Mesenteric fat pad (tissue), 1 donor: ENCODE data around the gene SH3GL3. TPM values are rescaled to one million over a fixed set of nuclear protein-coding genes. Genes with fewer than 3 reads are reported as not detected.

Experiments
- DNase-seq: peaks from one replicate; pipeline ENCODE4 v3.0.0-alpha.2; 2020; ENCODE audit warnings: low spot score
- total RNA-seq: library from RNA; stranded (reverse); fragmentation: NEBNext Ultra II Directional; extraction: Animal tissue kit (Norgen Biotek cat#: 25700); gene quantifications from one replicate; pipeline ENCODE4 v1.2.1, GENCODE V29; 2021
- donor health status: DM: yes; HTN: yes; CAD: no.

SH3GL3 gene
- total RNA-seq, 1 donor from 2014 or later, result not detected

GRCh38 chr15:83503595-83504364, 56.6 kb downstream of the SH3GL3 start:
- DNase-seq, result no peak

- no peak for DNase-seq
Observed at GRCh38 chr15:83504365-83504764, 57.2 kb downstream of the SH3GL3 start.

- DNase-seq, result no peak
Observed at GRCh38 chr15:83510001-83510400, 62.9 kb downstream of the SH3GL3 start.

GRCh38 chr15:83512459-83512858, 65.3 kb downstream of the SH3GL3 start:
- no peak for DNase-seq

- no peak for DNase-seq
Observed at GRCh38 chr15:83514584-83514983, 67.4 kb downstream of the SH3GL3 start.

- no peak for DNase-seq
Observed at GRCh38 chr15:83515164-83515563, 68.0 kb downstream of the SH3GL3 start.

GRCh38 chr15:83516935-83517334, 69.8 kb downstream of the SH3GL3 start:
- no peak for DNase-seq

GRCh38 chr15:83526319-83526718, 79.2 kb downstream of the SH3GL3 start:
- DNase-seq, result no peak

GRCh38 chr15:83533410-83533962, 86.3 kb downstream of the SH3GL3 start:
- no peak for DNase-seq

- DNase-seq, result no peak
Observed at GRCh38 chr15:83537606-83538005, 90.5 kb downstream of the SH3GL3 start.

- no peak for DNase-seq
Observed at GRCh38 chr15:83538682-83539081, 91.5 kb downstream of the SH3GL3 start.

- DNase-seq, result no peak
Observed at GRCh38 chr15:83545804-83546511, 98.8 kb downstream of the SH3GL3 start.

GRCh38 chr15:83546512-83546888, 99.4 kb downstream of the SH3GL3 start:
- no peak for DNase-seq

GRCh38 chr15:83547168-83547567, 100.0 kb downstream of the SH3GL3 start:
- DNase-seq, result no peak

- no peak for DNase-seq
Observed at GRCh38 chr15:83549623-83550022, 102.5 kb downstream of the SH3GL3 start.

- DNase-seq, result no peak
Observed at GRCh38 chr15:83554558-83554957, 107.4 kb downstream of the SH3GL3 start.

GRCh38 chr15:83555383-83555782, 108.2 kb downstream of the SH3GL3 start:
- DNase-seq, result no peak

- no peak for DNase-seq
Observed at GRCh38 chr15:83556068-83556467, 108.9 kb downstream of the SH3GL3 start.

GRCh38 chr15:83556754-83557153, 109.6 kb downstream of the SH3GL3 start:
- no peak for DNase-seq

GRCh38 chr15:83558146-83558545, 111.0 kb downstream of the SH3GL3 start:
- DNase-seq, result no peak

GRCh38 chr15:83559310-83559966, 112.3 kb downstream of the SH3GL3 start:
- no peak for DNase-seq

GRCh38 chr15:83561661-83562060, 114.5 kb downstream of the SH3GL3 start:
- no peak for DNase-seq
